Upper lobe of right lung (tissue), 1 donor: ENCODE results near the gene UPF1. TPM values are rescaled to one million over a fixed set of nuclear protein-coding genes. Genes with fewer than 3 reads are reported as not detected.
A peak's percentile ranks its signal among the peaks of the same experiment; 100 is the strongest.

Source experiments
- ATAC-seq: fragments of 200-7000 bp; cut with Tn5 transposase; one replicate; pipeline ENCODE4 v1.9.1; 2020; ENCODE audit warnings: mild to moderate bottlenecking, moderate library complexity
- DNase-seq: peaks from one replicate; pipeline ENCODE4 v3.0.0-alpha.2; 2020
- H3K27ac ChIP-seq: fragments of 200-600 bp; one replicate; pipeline ENCODE4 v1.8.0; 2022
- H3K27me3 ChIP-seq: fragments of 200-600 bp; one replicate; pipeline ENCODE4 v1.8.0; 2022; ENCODE audit warnings: mild to moderate bottlenecking
- H3K36me3 ChIP-seq: fragments of 200-600 bp; one replicate; pipeline ENCODE4 v1.8.0; 2022
- H3K4me1 ChIP-seq: fragments of 200-600 bp; one replicate; pipeline ENCODE4 v1.8.0; 2022
- H3K4me3 ChIP-seq: fragments of 200-600 bp; one replicate; pipeline ENCODE4 v1.8.0; 2022; ENCODE audit warnings: mild to moderate bottlenecking
- H3K9me3 ChIP-seq: fragments of 200-600 bp; one replicate; pipeline ENCODE4 v1.8.0; 2022
- intact Hi-C: fragments of 100-400 bp; cut with DNase I; formaldehyde crosslinking; loops from one replicate; pipeline ENCODE4 v1.11.0; 2022
- total RNA-seq: library from RNA; stranded (reverse); fragmentation: NEBNext Ultra II Directional; extraction: Animal tissue kit (Norgen Biotek cat#: 25700); gene quantifications from one replicate; pipeline ENCODE4 v1.2.1, GENCODE V29; 2021
- TF ChIP-seq, protein P1 (sequence below): fragments of 200-600 bp; IDR thresholded peaks from one replicate; pipeline ENCODE4 v1.8.0; 2022; ENCODE audit warnings: antibody characterized with exemption
- donor health status: DM: no; HTN: yes; CAD: no; lungs with severe emphysema.

Gene UPF1
- total RNA-seq, 1 donor from 2014 or later, result 80.8 TPM

- H3K27me3 ChIP-seq, result peaks cover 24% of the 10 kb centered on the region
- DNase-seq (no peak), ATAC-seq (no peak)
- no peak overlapping the region for H3K4me3 ChIP-seq
- TF ChIP-seq, protein P1, sequence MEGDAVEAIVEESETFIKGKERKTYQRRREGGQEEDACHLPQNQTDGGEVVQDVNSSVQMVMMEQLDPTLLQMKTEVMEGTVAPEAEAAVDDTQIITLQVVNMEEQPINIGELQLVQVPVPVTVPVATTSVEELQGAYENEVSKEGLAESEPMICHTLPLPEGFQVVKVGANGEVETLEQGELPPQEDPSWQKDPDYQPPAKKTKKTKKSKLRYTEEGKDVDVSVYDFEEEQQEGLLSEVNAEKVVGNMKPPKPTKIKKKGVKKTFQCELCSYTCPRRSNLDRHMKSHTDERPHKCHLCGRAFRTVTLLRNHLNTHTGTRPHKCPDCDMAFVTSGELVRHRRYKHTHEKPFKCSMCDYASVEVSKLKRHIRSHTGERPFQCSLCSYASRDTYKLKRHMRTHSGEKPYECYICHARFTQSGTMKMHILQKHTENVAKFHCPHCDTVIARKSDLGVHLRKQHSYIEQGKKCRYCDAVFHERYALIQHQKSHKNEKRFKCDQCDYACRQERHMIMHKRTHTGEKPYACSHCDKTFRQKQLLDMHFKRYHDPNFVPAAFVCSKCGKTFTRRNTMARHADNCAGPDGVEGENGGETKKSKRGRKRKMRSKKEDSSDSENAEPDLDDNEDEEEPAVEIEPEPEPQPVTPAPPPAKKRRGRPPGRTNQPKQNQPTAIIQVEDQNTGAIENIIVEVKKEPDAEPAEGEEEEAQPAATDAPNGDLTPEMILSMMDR, result no peak
- peaks cover 3% of the 10 kb centered on the region for H3K4me1 ChIP-seq
- H3K36me3 ChIP-seq, result peaks cover 1% of the 10 kb centered on the region
- no peaks in the 10 kb centered on the region for H3K9me3 ChIP-seq
- H3K27ac ChIP-seq, result no peak overlapping the region
- intact Hi-C loops, result no loop called here
Observed at GRCh38 chr19:18893587-18894253, 62.0 kb downstream of the UPF1 start.

- H3K36me3 ChIP-seq, result peaks cover 8% of the 10 kb centered on the region
- intact Hi-C loops, result no loop called here
- peaks cover 24% of the 10 kb centered on the region for H3K27me3 ChIP-seq
- H3K9me3 ChIP-seq, result no peaks in the 10 kb centered on the region
- peaks cover 3% of the 10 kb centered on the region for H3K4me1 ChIP-seq
- TF ChIP-seq, protein P1, result no peak
- no peak for ATAC-seq
- no peak overlapping the region for H3K4me3 ChIP-seq
- no peak for DNase-seq
- no peak overlapping the region for H3K27ac ChIP-seq
Observed at GRCh38 chr19:18894254-18895037, 62.7 kb downstream of the UPF1 start.

DNA sequence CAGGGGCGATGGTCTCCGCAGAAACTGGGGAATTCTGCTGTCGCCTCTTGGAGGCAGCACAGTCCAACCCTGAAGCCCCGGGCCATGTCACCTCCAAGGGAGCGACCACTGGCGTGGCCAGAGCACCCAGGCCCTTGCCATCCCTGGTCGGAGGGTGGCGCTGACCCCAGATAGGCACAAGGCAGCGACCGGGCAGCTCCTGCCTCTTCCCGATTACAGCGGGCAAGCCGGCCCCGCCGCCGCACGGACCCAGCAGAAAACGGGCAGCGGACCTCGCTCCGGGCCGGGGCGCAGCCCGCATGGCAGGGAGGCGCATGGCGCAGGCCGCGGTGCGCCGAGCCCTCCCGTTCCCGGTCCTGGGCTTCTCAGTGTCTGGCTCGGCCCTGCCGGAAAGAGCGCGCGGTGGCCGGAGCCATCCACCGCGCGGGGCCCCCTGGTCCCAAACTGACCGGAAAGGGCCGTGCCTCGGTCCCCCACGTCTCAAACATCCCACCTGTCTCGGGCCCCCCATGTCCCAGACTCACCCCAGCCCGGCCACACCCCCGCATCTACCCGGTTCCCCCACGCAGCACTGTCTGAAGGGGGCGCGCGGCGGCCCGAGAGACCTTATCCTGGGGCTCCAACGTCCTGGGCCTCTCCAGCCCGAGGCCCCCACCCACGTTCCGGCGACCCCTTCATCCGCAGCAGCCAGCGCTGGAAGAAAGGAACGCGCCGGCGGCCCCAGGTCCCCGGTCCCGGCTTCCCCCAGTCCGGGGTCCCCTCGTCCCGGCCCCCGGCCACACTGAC lies 63.5 kb downstream of the UPF1 start:
- TF ChIP-seq, protein P1, result peak; percentile 34
- H3K27ac ChIP-seq, result no peak overlapping the region
- intact Hi-C loops, result no loop called here
- H3K4me1 ChIP-seq, result peaks cover 3% of the 10 kb centered on the region
- H3K9me3 ChIP-seq, result no peaks in the 10 kb centered on the region
- ATAC-seq, result peak; percentile 39
- no peak for DNase-seq
- peaks cover 24% of the 10 kb centered on the region for H3K27me3 ChIP-seq
- peaks cover 16% of the 10 kb centered on the region for H3K36me3 ChIP-seq
- peak overlapping the region; percentile 31 for H3K4me3 ChIP-seq

DNA sequence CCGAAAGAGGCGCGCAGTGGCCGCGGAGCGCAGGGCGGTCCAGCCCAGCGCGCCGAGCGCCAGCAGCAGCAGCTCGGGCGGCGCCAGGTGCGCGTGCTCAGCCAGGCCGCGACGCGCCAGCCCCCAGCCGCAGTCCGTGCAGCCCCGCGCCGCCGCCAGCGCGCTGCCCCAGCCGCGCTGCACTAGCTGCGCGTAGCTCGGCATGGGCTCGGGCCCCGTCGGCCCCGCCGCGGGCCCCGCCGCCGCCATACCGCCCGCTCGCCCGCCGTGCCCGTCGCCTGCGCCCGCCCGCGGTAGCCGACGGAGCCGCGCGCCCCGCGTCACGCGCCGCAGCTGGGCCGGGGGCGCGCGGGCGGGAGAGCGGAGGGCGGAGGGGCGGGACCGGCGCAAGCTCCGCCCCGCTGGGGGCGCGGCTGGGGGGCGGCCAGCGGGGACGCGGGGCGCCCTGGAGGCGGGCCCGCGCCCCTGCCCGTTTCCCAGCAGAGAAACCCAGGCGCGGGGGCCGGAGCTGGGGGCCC lies 64.1 kb downstream of the UPF1 start, which contains the start of gene CERS1:
CERS1 (minus strand) TSS at position 335 of the 518 bp plus-strand sequence; CDS start at position 249, 86 bp downstream.
- H3K9me3 ChIP-seq, result no peaks in the 10 kb centered on the region
- intact Hi-C loops, result no loop called here
- peaks cover 23% of the 10 kb centered on the region for H3K36me3 ChIP-seq
- peak within 1 kb of the TSS; percentile 31 for H3K4me3 ChIP-seq
- peaks cover 24% of the 10 kb centered on the region for H3K27me3 ChIP-seq
- TF ChIP-seq, protein P1, result no peak
- DNase-seq (no peak), ATAC-seq (no peak)
- peaks cover 3% of the 10 kb centered on the region for H3K4me1 ChIP-seq
- no peak within 1 kb of the TSS for H3K27ac ChIP-seq

- no peak overlapping the region for H3K27ac ChIP-seq
- TF ChIP-seq, protein P1, result no peak
- no peak overlapping the region for H3K4me3 ChIP-seq
- peaks cover 3% of the 10 kb centered on the region for H3K4me1 ChIP-seq
- intact Hi-C loops, result no loop called here
- ATAC-seq, result no peak
- peaks cover 24% of the 10 kb centered on the region for H3K27me3 ChIP-seq
- H3K9me3 ChIP-seq, result no peaks in the 10 kb centered on the region
- H3K36me3 ChIP-seq, result peaks cover 28% of the 10 kb centered on the region
- DNase-seq, result no peak
Observed at GRCh38 chr19:18896421-18896841, 64.7 kb downstream of the UPF1 start.
